Stomach (tissue), 4 donors: ENCODE measurements around the gene GALNT18.

Source experiments
- EP300 ChIP-seq: sonication (generic); formaldehyde crosslinking; IDR thresholded peaks from one replicate; pipeline ENCODE4 v1.6.1; 2017; ENCODE audit warnings: antibody characterized with exemption
- TF ChIP-seq, protein P1 (sequence below), 7 experiments: fragments of 450-650 bp in 4 of 7; fragments of 200-600 bp in 3 of 7; sonication (generic) in 3 of 7; IDR thresholded peaks; one replicate each; pipeline ENCODE4 v1.5.1; 2016 to 2019; ENCODE audit warnings: antibody characterized with exemption in 7 of 7, control low read depth in 2 of 7, mild to moderate bottlenecking in 1 of 7

DNA sequence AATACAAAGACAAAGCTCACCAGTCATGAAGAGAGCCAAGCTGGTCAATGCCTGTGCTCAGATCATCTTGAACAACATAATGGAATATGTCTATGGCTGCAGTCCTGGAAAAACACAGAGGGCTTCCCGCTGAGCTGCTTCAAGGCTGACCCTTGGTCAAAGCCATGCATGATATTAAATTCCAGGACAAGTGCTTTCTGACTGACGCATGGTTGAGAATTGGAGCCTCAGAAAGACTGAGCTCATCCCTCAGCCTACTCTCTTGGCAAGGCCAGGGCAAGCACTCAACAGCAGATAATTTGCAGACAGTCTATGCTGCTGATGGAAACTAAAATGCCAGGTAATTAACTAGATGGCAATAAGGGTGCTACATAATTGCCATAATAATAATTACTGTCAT is 89.2 kb downstream of the GALNT18 start:
- TF ChIP-seq, protein P1, sequence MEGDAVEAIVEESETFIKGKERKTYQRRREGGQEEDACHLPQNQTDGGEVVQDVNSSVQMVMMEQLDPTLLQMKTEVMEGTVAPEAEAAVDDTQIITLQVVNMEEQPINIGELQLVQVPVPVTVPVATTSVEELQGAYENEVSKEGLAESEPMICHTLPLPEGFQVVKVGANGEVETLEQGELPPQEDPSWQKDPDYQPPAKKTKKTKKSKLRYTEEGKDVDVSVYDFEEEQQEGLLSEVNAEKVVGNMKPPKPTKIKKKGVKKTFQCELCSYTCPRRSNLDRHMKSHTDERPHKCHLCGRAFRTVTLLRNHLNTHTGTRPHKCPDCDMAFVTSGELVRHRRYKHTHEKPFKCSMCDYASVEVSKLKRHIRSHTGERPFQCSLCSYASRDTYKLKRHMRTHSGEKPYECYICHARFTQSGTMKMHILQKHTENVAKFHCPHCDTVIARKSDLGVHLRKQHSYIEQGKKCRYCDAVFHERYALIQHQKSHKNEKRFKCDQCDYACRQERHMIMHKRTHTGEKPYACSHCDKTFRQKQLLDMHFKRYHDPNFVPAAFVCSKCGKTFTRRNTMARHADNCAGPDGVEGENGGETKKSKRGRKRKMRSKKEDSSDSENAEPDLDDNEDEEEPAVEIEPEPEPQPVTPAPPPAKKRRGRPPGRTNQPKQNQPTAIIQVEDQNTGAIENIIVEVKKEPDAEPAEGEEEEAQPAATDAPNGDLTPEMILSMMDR (IDR thresholded peaks at IDR 0.05), result no peak
- TF ChIP-seq EP300, result no peak
